GM20000 (cell line): ENCODE measurements around the gene NUB1.

Experiments used
- DNase-seq: peaks from one replicate; pipeline ENCODE4 v3.0.0; 2012; ENCODE audit warnings: low spot score
- TF ChIP-seq, protein P1 (sequence below): IDR thresholded peaks from 2 replicates; pipeline ENCODE4 v1.5.1; 2012; ENCODE audit warnings: mild to moderate bottlenecking, control low read depth; ENCODE audit errors: extremely low read depth, missing control alignments

The NUB1 gene

DNA sequence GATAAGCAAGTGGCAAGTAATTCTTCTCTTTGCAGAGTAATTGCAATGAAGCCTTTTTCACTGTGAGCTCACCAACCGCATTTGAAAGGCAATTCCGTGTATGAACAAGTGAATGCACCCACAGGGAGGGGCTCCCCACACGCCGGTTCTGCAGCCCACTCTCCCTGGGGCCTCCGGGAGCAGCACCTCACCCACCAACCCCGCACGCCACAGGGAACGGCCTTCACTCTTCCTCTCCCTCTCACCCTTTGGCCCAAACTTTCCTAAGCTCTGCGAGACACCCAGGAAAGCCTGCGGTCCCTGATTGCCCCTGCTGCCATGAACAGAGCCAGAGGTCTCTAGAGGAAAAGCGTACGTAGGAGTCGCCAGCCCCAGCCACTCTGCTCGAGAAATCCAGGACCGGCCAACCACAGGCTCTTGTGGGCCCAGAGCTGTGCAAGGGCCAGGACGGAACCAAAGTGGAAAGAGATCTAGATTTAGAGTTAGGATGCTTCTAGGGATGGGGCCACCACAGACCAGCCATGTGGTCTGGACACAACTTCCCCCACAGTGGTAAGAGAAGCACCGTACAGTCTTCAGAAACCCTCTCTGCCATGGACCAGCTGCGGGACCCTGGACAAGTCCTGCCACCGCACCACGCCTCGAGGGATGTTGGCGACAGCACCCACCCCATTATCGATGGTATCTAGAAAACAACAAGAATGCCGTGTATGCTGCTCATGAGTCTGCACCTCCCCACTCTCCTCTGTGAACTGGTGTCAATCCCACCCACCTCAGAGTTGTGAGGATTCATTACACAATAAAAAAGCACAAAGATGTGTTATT, 64.7 kb downstream of the NUB1 start:
- DNase-seq = no peak

DNA sequence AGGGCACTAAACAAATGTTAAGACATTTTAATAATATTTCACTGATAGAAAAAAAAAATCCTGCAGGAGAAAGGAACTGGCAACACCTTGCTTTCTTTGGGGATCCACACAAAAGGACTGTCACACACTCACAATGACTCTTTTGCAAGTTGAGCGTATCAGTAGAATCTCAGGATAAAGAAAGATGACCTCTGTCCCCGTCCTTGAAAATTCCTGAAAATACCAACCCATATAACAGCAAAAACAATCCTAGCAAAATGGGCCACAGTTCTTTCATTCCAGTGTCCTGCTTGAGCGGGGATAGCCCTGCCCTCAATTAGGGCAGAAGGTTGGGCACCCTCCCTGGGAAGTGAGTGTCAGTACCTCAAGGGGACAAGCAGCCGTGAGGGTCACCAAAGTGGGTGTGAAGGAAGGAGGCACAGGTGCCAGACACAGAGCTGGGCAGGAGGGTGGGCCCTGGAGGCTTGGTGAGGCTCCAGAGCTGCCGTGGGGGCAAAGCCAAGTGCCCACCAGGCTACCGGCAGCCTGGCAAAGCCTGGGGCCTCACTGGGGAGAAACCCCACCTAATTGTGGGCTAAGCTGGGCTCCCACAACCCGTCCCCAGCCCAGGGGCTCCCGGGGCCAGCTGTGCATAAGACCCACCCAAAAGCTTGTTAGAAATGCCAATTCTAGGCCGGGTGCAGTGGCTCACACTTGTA, 65.4 kb downstream of the NUB1 start:
- TF ChIP-seq, protein P1, sequence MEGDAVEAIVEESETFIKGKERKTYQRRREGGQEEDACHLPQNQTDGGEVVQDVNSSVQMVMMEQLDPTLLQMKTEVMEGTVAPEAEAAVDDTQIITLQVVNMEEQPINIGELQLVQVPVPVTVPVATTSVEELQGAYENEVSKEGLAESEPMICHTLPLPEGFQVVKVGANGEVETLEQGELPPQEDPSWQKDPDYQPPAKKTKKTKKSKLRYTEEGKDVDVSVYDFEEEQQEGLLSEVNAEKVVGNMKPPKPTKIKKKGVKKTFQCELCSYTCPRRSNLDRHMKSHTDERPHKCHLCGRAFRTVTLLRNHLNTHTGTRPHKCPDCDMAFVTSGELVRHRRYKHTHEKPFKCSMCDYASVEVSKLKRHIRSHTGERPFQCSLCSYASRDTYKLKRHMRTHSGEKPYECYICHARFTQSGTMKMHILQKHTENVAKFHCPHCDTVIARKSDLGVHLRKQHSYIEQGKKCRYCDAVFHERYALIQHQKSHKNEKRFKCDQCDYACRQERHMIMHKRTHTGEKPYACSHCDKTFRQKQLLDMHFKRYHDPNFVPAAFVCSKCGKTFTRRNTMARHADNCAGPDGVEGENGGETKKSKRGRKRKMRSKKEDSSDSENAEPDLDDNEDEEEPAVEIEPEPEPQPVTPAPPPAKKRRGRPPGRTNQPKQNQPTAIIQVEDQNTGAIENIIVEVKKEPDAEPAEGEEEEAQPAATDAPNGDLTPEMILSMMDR = no peak

More for the DNA sequence above, 64.7 kb downstream of the NUB1 start:
- TF ChIP-seq, protein P1 = no peak

DNA sequence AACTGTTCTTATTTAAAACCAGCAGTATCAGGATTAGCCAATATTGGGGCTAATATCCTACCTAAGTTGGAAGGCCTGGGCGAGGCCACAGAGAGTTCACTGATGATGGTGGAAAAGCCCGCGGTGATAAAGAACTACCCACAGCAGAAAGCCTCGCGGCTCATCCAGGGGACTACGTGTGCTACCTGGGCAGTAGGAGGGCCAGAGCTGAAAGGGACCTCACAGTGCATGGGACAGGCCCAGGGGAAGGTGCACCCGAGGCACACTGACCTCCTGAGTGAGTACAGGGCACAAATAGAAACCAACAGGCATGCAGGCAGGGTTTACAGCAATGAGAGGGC, 66.9 kb downstream of the NUB1 start:
- TF ChIP-seq, protein P1 = no peak
- DNase-seq = no peak

More for the DNA sequence above, 65.4 kb downstream of the NUB1 start:
- DNase-seq = no peak

DNA sequence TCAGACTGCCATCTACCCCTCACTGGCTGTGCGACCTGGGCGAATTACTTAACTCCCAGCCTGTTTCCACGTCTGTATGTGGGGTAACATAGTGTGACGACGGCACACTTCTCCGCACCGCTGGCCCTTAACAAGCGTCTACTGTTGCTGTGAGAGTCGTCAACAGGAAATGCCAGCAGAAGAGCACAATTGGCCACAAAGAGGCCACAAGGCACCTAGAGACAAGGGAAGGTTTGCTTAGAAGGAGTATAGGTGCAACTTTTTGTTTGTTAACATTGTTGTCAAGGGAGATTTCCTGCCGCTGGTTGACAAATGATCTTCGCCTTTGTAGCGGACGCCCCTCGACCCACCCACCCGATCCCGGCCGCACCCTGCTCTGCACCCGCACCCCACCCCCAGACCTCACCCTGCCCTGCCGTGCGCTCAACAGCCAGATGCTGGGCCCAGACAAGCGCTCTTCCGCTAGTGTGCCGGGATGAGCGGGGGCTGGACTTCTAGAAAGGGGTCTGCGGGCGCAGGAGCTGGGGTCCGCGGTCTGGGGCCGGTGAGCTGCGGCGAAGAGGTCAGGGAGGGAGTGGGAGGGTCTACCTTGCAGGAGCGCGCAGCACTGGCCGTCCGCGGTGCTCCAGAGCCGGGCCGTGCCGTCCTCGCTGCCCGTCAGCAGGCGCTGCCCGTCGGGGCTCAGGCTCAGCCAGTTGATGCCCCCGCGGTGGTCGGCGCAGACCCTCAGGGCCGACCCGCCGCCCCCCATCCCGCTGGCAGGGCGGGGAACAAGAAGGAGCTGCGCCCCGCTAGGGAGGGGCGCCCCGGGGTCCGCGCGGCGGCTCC, 67.4 kb downstream of the NUB1 start:
- DNase-seq = no peak

DNA sequence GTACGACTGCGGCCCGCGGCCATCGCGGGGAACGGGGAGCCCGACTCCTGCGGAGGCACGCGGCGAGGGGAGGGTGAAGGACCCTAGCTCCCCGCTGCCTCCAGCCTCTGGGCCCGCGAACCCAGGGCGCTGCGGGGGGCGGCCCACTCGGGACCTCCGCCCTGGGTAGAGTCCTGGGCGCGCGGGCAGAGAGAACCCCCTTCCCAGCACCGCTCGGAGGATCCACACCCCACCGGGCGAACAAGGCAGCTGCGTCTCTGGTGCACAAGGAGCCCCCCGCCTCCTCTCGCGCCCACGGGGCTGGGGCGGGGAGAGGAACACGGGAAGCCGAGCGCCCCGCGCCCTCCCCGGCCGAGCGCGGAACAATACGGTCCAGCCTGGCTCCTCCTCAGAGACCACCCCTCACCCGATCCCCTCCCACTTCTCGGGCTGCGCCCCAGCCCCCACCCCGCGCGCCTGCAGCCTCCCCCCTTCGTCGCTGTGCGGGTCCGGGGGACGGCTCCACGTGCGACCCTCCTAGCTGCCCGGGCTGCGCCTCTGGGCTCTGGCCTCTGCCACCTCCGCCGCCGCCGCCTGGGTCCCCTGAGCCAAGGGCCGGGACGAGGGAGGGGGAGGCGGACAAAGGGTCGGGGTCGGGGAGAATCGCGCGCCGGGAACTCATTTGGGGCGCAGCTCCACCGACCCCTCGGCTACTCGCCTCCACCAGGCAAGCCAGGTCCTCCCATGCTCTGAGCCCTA, 68.2 kb downstream of the NUB1 start, which contains the start of gene WDR86:
TSS of gene WDR86 (minus strand) at position 372 of the 738 bp plus-strand sequence. CDS start 449 bp downstream, outside the sequence.
- DNase-seq = no peak
- TF ChIP-seq, protein P1 = no peak

More for the DNA sequence above, 67.4 kb downstream of the NUB1 start:
- TF ChIP-seq, protein P1 = no peak

DNA sequence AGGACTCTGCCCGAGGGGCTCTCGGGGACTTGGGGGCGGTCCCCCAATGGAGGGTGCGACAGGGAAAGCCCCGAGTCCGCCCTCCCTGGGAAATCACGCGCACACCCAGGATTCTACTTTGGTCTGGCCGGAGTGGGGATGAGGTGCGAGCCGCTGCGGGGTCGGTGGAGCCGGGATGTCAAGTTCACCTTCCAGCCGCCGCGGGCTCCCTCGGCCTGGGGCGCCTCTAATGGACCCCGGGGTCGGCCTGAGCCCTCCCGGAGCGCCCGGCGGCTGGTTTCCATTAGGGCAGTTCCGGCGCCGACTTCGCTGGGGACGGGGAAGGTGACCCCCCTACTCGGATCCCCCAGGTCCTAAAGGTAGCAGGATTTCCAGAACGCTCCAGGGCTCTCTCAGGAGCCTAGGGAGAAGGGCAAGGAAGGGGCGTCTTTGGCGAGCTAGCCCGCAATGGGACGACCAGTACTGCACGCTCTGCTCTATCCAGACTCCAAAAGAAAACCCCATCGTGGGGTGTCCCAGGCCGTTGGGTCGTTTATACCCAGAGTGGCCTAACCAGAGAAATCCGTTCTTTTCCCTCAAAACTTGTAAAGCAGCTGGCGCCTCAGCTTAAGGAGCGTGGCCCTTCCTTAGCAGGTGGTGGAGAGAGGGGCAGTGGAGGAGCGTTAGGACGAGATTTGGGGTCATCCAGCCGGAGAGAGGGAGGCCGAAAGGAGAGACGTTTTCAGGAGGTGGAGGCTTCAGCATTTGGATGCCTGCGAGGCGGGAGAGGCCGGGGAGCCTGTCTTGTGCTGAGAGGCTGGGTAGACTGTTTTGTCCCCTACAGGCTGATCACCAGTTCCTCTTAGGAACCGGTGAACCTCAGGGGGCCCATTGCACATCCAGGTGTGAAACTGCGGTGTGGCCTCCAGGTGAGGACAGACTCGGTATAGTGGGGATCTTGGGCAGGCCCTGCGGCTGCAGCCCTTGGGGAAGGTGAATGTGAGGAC, 69.1 kb downstream of the NUB1 start:
- TF ChIP-seq, protein P1 = no peak
- no peak for DNase-seq
